Measurements from ENCODE around the gene FAM193A. TPM values are rescaled to one million over a fixed set of nuclear protein-coding genes. Genes with fewer than 3 reads are reported as not detected.
"Not testable (repeated sequence)": the region's sequence is repeated elsewhere in the genome, so short reads cannot be mapped to it uniquely, and the experiment has no call there.

FAM193A gene
- total RNA-seq, 2 experiments from 2014 or later: 28.4 to 30.0 TPM

GRCh38 chr4:2768124-2768523, 231.7 kb downstream of the FAM193A start:
- no peak overlapping the region for H3K27ac Mint-ChIP-seq
- Histone ChIP-seq H3K4me1 (ENCODE audit: insufficient read depth, low read length) (peaks cover 18% of the 10 kb centered on the region), H3K4me3 (ENCODE audit: low read length) (no peak overlapping the region), H3K27ac (ENCODE audit: low read depth in 1 of 2, low read length in 2 of 2) (no peak overlapping the region), H3K9me3 (ENCODE audit: control insufficient read depth in 1 of 2, insufficient read depth in 1 of 2, low read length in 2 of 2) (no peaks in the 10 kb centered on the region), H3K36me3 (ENCODE audit: insufficient read depth, low read length) (no peaks in the 10 kb centered on the region), H3K27me3 (ENCODE audit: control insufficient read depth in 1 of 2, insufficient read depth in 2 of 2, low read length in 2 of 2) (no peaks in the 10 kb centered on the region)
- CTCF ChIA-PET: no interaction called here
- peaks cover 10% of the 10 kb centered on the region for H3K4me1 Mint-ChIP-seq (ENCODE audit: low read depth)
- intact Hi-C loops (cut with DNase I, micrococcal nuclease): loop anchor here in 1 of 2 experiments (10.0 kb wide), 1 partner anchor 47 kb away; no protein-coding TSS in a partner anchor
- ATAC-seq (ENCODE audit: poor library complexity) (no peak), DNase-seq (no peak)
- no peaks in the 10 kb centered on the region for H3K27me3 Mint-ChIP-seq
- no peaks in the 10 kb centered on the region for H3K36me3 Mint-ChIP-seq (ENCODE audit: low read depth)
- POLR2A ChIA-PET: no interaction called here
- H3K9me3 Mint-ChIP-seq: no peaks in the 10 kb centered on the region
- TF ChIP-seq CTCF (IDR thresholded peaks at IDR 0.05): no peak
- no peak overlapping the region for H3K4me3 Mint-ChIP-seq

GRCh38 chr4:2768921-2769336, 232.5 kb downstream of the FAM193A start:
- Mint-ChIP-seq H3K27ac (no peak overlapping the region), H3K4me3 (no peak overlapping the region)

GRCh38 chr4:2771264-2771663, 234.8 kb downstream of the FAM193A start:
- Mint-ChIP-seq H3K4me1 (ENCODE audit: low read depth) (peaks cover 10% of the 10 kb centered on the region), H3K36me3 (ENCODE audit: low read depth) (no peaks in the 10 kb centered on the region), H3K4me3 (no peak overlapping the region), H3K27ac (no peak overlapping the region), H3K27me3 (no peaks in the 10 kb centered on the region), H3K9me3 (no peaks in the 10 kb centered on the region)
- Histone ChIP-seq H3K36me3 (ENCODE audit: insufficient read depth, low read length) (no peaks in the 10 kb centered on the region), H3K27ac (ENCODE audit: low read depth in 1 of 2, low read length in 2 of 2) (no peak overlapping the region), H3K4me3 (ENCODE audit: low read length) (no peak overlapping the region), H3K4me1 (ENCODE audit: insufficient read depth, low read length) (peaks cover 7% of the 10 kb centered on the region), H3K27me3 (ENCODE audit: control insufficient read depth in 1 of 2, insufficient read depth in 2 of 2, low read length in 2 of 2) (no peaks in the 10 kb centered on the region), H3K9me3 (ENCODE audit: control insufficient read depth in 1 of 2, insufficient read depth in 1 of 2, low read length in 2 of 2) (no peaks in the 10 kb centered on the region)
- TF ChIP-seq CTCF (IDR thresholded peaks at IDR 0.05): no peak
- no peak for ATAC-seq (ENCODE audit: poor library complexity)
- CTCF ChIA-PET: no interaction called here
- intact Hi-C loops (cut with DNase I, micrococcal nuclease): loop anchor here in 1 of 2 experiments (5.0 kb wide), 1 partner anchor 36 kb away; no protein-coding TSS in a partner anchor
- DNase-seq: no peak
- POLR2A ChIA-PET: interaction anchor here (1.0 kb wide), 1 partner anchor 27 kb away, joined by 3 read pairs; no protein-coding TSS in a partner anchor

More at GRCh38 chr4:2768921-2769336, 232.5 kb downstream of the FAM193A start:
- no peaks in the 10 kb centered on the region for H3K9me3 ChIP-seq (ENCODE audit: control insufficient read depth in 1 of 2, insufficient read depth in 1 of 2, low read length in 2 of 2)
- POLR2A ChIA-PET: interaction anchor here (0.6 kb wide), 1 partner anchor 616 kb away, joined by 3 read pairs; no protein-coding TSS in a partner anchor
- Mint-ChIP-seq H3K36me3 (ENCODE audit: low read depth) (no peaks in the 10 kb centered on the region), H3K4me1 (ENCODE audit: low read depth) (peaks cover 10% of the 10 kb centered on the region), H3K9me3 (no peaks in the 10 kb centered on the region), H3K27me3 (no peaks in the 10 kb centered on the region)
- H3K27ac ChIP-seq (ENCODE audit: low read depth in 1 of 2, low read length in 2 of 2): no peak overlapping the region
- TF ChIP-seq CTCF (IDR thresholded peaks at IDR 0.05): no peak
- H3K36me3 ChIP-seq (ENCODE audit: insufficient read depth, low read length): no peaks in the 10 kb centered on the region
- no peaks in the 10 kb centered on the region for H3K27me3 ChIP-seq (ENCODE audit: control insufficient read depth in 1 of 2, insufficient read depth in 2 of 2, low read length in 2 of 2)
- ATAC-seq (ENCODE audit: poor library complexity) (no peak), DNase-seq (no peak)
- intact Hi-C loops (cut with DNase I, micrococcal nuclease): loop anchor here in 1 of 2 experiments (10.0 kb wide), 1 partner anchor 46 kb away; no protein-coding TSS in a partner anchor
- CTCF ChIA-PET: no interaction called here
- H3K4me1 ChIP-seq (ENCODE audit: insufficient read depth, low read length): peaks cover 14% of the 10 kb centered on the region
- H3K4me3 ChIP-seq (ENCODE audit: low read length): no peak overlapping the region

GRCh38 chr4:2780643-2781042, 244.2 kb downstream of the FAM193A start:
- DNase-seq: not testable (repeated sequence)

More at GRCh38 chr4:2780643-2781042, 244.2 kb downstream of the FAM193A start:
- H3K27ac Mint-ChIP-seq; H3K36me3 Mint-ChIP-seq (ENCODE audit: low read depth); H3K4me1 ChIP-seq (ENCODE audit: insufficient read depth, low read length); ATAC-seq (ENCODE audit: poor library complexity); H3K9me3 Mint-ChIP-seq; H3K27ac ChIP-seq (ENCODE audit: low read depth in 1 of 2, low read length in 2 of 2); H3K4me3 Mint-ChIP-seq; H3K27me3 ChIP-seq (ENCODE audit: control insufficient read depth in 1 of 2, insufficient read depth in 2 of 2, low read length in 2 of 2); H3K36me3 ChIP-seq (ENCODE audit: insufficient read depth, low read length); CTCF ChIA-PET; H3K27me3 Mint-ChIP-seq; intact Hi-C loops (cut with DNase I, micrococcal nuclease); H3K9me3 ChIP-seq (ENCODE audit: control insufficient read depth in 1 of 2, insufficient read depth in 1 of 2, low read length in 2 of 2); H3K4me3 ChIP-seq (ENCODE audit: low read length): not testable (repeated sequence)
- peaks cover 11% of the 10 kb centered on the region for H3K4me1 Mint-ChIP-seq (ENCODE audit: low read depth)
- POLR2A ChIA-PET: interaction anchor here (1.5 kb wide), 1 partner anchor 31 kb away, joined by 4 read pairs; no protein-coding TSS in a partner anchor

Data from CD4-positive, alpha-beta T cell (primary cell).